A549 (cell line): Measurements from ENCODE around the gene TUG1. TPM values are rescaled to one million over a fixed set of nuclear protein-coding genes. Genes with fewer than 3 reads are reported as not detected.

ENCODE experiments used
- ATAC-seq, 2 experiments: fragments of 200-7000 bp in 1 of 2; fragments of >200 bp in 1 of 2; cut with Nextera tagmentation in 1 of 2; cut with Tn5 transposase in 1 of 2; 3 replicates each; pipeline versions ENCODE4 v1.8.0 to v1.9.1; 2018 to 2020; ENCODE audit warnings: mild to moderate bottlenecking in 1 of 2, moderate library complexity in 1 of 2
- CTCF ChIA-PET: fragments of 300-600 bp; sonication (Branson Sonifier 250); formaldehyde crosslinking; extraction: SDS; loops from one replicate; lab custom pipeline; 2021; ENCODE audit warnings: antibody characterized with exemption, inconsistent platforms; lab: Yijun Ruan, JAX
- POLR2A ChIA-PET: fragments of 350-600 bp; formaldehyde crosslinking; extraction: SDS; loops from one replicate; lab custom pipeline; 2021; ENCODE audit warnings: antibody characterized with exemption, inconsistent platforms; lab: Yijun Ruan, JAX
- DNase-seq, 2 experiments: peaks; one replicate each; pipeline versions ENCODE4 v3.0.0 to v3.0.0-alpha.2; 2011 to 2016; ENCODE audit warnings: low read depth in 1 of 2, low spot score in 1 of 2
- FAIRE-seq: peaks from 2 replicates; lab custom pipeline; 2011; peaks lifted over from hg19 to GRCh38; lab: Jason Lieb, UNC
- H3K27ac ChIP-seq, 2 experiments: fragments of >200 bp; sonication (Bioruptor Twin); formaldehyde crosslinking; 3 replicates each; pipeline ENCODE4 v1.5.1; 2016 to 2017
- H3K4me1 ChIP-seq: fragments of >200 bp; sonication (Bioruptor Twin); formaldehyde crosslinking; 3 replicates; pipeline ENCODE4 v1.6.1; 2016
- H3K4me2 ChIP-seq: fragments of >200 bp; sonication (Bioruptor Twin); formaldehyde crosslinking; 3 replicates; pipeline ENCODE4 v1.6.1; 2016
- H3K4me3 ChIP-seq: fragments of >200 bp; sonication (Bioruptor Twin); formaldehyde crosslinking; 3 replicates; pipeline ENCODE4 v1.5.1; 2016
- H3K9me3 ChIP-seq: fragments of >200 bp; sonication (Bioruptor Twin); formaldehyde crosslinking; 3 replicates; pipeline ENCODE4 v1.6.1; 2016
- CTCF ChIP-seq: fragments of >200 bp; sonication (Bioruptor Twin); formaldehyde crosslinking; IDR thresholded peaks from 3 replicates; pipeline ENCODE4 v1.5.1; 2016
- EHMT2 ChIP-seq: fragments of 200-600 bp; sonication (generic); IDR thresholded peaks from 2 replicates; pipeline ENCODE4 v1.6.1; 2016; ENCODE audit warnings: antibody characterized with exemption, low read depth, mild to moderate bottlenecking, moderate library complexity
- ELK1 ChIP-seq: fragments of 150-350 bp; IDR thresholded peaks from 2 replicates; pipeline ENCODE4 v1.6.1; 2014; ENCODE audit warnings: low read depth, mild to moderate bottlenecking, low read length
- HOXA7 ChIP-seq: fragments of 250-450 bp; sonication (Bioruptor Pico); IDR thresholded peaks from 2 replicates; pipeline ENCODE4 v1.5.0; 2020; ENCODE audit warnings: mild to moderate bottlenecking, moderate library complexity
- HOXB5 ChIP-seq: fragments of 250-450 bp; sonication (Bioruptor Pico); IDR thresholded peaks from 2 replicates; pipeline ENCODE4 v1.5.0; 2020; ENCODE audit warnings: mild to moderate bottlenecking, moderate library complexity
- KDM5A ChIP-seq: fragments of 200-600 bp; sonication (generic); IDR thresholded peaks from 2 replicates; pipeline ENCODE4 v1.6.1; 2016; ENCODE audit warnings: antibody characterized with exemption, mild to moderate bottlenecking
- MAFK ChIP-seq: fragments of 450-650 bp; IDR thresholded peaks from 2 replicates; pipeline ENCODE4 v1.6.1; 2014; ENCODE audit not compliant: partially characterized antibody
- MAZ ChIP-seq: fragments of 150-350 bp; IDR thresholded peaks from 2 replicates; pipeline ENCODE4 v1.6.1; 2014; ENCODE audit warnings: antibody characterized with exemption, low read depth, low read length, borderline replicate concordance
- NFE2L2 ChIP-seq: fragments of 150-350 bp; conservative IDR thresholded peaks from 2 replicates; pipeline ENCODE4 v1.6.1; 2014; ENCODE audit warnings: low read length
- PHF8 ChIP-seq: fragments of 200-600 bp; sonication (generic); IDR thresholded peaks from 2 replicates; pipeline ENCODE4 v1.6.1; 2016; ENCODE audit warnings: low read depth, mild to moderate bottlenecking, antibody characterized with exemption, moderate library complexity, borderline replicate concordance
- POLR2AphosphoS2 ChIP-seq: conservative IDR thresholded peaks from 2 replicates; pipeline ENCODE4 v1.6.1; 2012; ENCODE audit warnings: low read length, improper control_type of control experiment, inconsistent platforms
- RAD21 ChIP-seq, 2 experiments: fragments of >200 bp in 1 of 2; sonication (Bioruptor Twin) in 1 of 2; formaldehyde crosslinking in 1 of 2; IDR thresholded peaks in 1 of 2; conservative IDR thresholded peaks in 1 of 2; 2 replicates in 1 of 2; 3 replicates in 1 of 2; pipeline ENCODE4 v1.6.1; 2012 to 2018; ENCODE audit warnings: inconsistent platforms in 1 of 2
- RFX5 ChIP-seq: fragments of 450-650 bp; IDR thresholded peaks from 2 replicates; pipeline ENCODE4 v1.7.1; 2014; ENCODE audit warnings: antibody characterized with exemption, mild to moderate bottlenecking, moderate library complexity
- SMC3 ChIP-seq: fragments of >200 bp; sonication (Bioruptor Twin); formaldehyde crosslinking; IDR thresholded peaks from 3 replicates; pipeline ENCODE4 v1.6.1; 2018; ENCODE audit warnings: inconsistent platforms
- ZC3H11A ChIP-seq: fragments of 450-650 bp; IDR thresholded peaks from 2 replicates; pipeline ENCODE4 v1.6.1; 2014; ENCODE audit warnings: antibody characterized with exemption, mild to moderate bottlenecking
- ZFP36 ChIP-seq: fragments of 450-650 bp; IDR thresholded peaks from 2 replicates; pipeline ENCODE4 v1.6.1; 2014; ENCODE audit warnings: borderline replicate concordance; ENCODE audit not compliant: partially characterized antibody
- WGBS: methylation state at CpG from one replicate; pipeline ENCODE4 v1.1.6; 2017; ENCODE audit errors: missing lambda C conversion rate; 5-methylcytosine and 5-hydroxymethylcytosine counted together
- polyA plus RNA-seq, 4 experiments: library from polyadenylated mRNA; depleted of rRNA in 3 of 4; stranded (reverse); fragments of >200 nt; fragmentation: RNase III in 1 of 4; extraction: RNeasy Plus Mini Kit Qiagen cat#74134 plus additional on column Dnase treatment in 1 of 4; gene quantifications; 2 replicates in 3 of 4; 3 replicates in 1 of 4; pipeline ENCODE4 v1.2.3, GENCODE V29; 2011 to 2017
- TF ChIP-seq, protein P1 (sequence below): fragments of 250-450 bp; sonication (Bioruptor Pico); IDR thresholded peaks from 2 replicates; pipeline ENCODE4 v1.5.0; 2020; ENCODE audit warnings: low read depth, mild to moderate bottlenecking, moderate library complexity
- TF ChIP-seq, protein P2 (sequence below): IDR thresholded peaks from 2 replicates; pipeline ENCODE4 v1.6.1; 2012; ENCODE audit warnings: low read depth, borderline replicate concordance
- TF ChIP-seq, protein P3 (sequence below): IDR thresholded peaks from 2 replicates; pipeline ENCODE4 v1.6.1; 2012

The TUG1 gene
- polyA plus RNA-seq, 2 of the 4 experiments (the other 2 are of a cell fraction) = 29.9 to 104 TPM

DNA sequence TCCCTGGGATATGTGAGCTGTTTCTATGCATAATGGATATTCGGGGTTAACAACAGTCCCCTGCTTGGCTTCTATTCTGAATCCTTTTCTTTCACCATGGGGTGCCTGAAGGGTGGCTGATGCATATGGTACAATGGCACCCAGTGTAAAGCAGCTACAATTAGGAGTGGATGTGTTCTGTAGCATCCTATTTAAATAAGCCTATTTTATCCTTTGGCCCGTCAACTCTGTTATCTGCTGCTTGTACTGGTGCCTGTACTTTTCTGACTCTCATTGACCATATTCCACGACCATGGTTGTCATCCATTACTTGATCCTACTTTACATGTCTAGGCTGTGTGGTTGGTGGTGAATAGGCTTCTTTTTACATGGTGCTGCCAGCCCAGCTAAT, 1.3 kb downstream of the TUG1 start (continued):
- TF ChIP-seq, protein P1, sequence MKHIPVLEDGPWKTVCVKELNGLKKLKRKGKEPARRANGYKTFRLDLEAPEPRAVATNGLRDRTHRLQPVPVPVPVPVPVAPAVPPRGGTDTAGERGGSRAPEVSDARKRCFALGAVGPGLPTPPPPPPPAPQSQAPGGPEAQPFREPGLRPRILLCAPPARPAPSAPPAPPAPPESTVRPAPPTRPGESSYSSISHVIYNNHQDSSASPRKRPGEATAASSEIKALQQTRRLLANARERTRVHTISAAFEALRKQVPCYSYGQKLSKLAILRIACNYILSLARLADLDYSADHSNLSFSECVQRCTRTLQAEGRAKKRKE (CRISPR knock-in tag) = no peak
- no peak for TF ChIP-seq EHMT2
- no peak for TF ChIP-seq RFX5
- no peak for TF ChIP-seq CTCF
- no peak for TF ChIP-seq HOXB5
- TF ChIP-seq MAZ = no peak
- TF ChIP-seq MAFK = no peak
- TF ChIP-seq NFE2L2 = no peak
- no peak for TF ChIP-seq POLR2AphosphoS2
- no peak for TF ChIP-seq ZC3H11A
- TF ChIP-seq RAD21 (conservative IDR thresholded peaks at IDR 0.05 in 1 of 2, IDR thresholded peaks at IDR 0.05 in 1 of 2) = no peak

DNA sequence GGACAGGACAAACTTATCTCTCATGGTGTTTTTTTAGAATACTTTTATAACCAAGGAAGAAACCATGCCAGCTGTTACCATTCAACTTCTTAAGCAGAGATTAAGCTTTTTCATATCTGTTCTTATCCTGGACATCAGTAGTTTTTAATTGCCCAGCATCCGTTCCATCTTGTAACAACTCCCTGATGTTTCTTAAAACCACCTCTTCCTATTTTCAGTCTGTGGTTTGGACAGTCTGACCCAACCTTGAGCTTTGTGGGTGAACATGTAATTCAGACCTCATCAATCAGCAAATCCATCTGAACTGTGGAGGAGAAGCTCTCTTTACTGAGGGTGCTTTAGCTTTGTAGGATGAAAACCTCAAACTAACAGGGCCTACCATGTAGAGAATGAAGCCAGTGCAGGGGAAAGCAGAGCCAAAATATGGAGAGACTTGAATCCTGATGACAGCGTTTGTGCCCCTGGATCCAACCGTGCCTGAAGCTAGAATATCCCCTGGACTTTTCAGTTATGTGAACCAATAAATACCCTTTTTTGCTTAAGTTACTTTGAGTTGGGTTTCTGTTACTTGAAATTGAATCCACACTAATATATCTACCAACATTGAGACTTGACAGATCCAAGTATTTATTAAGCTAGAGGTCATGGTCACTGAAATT, 9.4 kb downstream of the TUG1 start:
- no peak overlapping the region for H3K27ac ChIP-seq
- no peak overlapping the region for H3K4me2 ChIP-seq
- H3K4me1 ChIP-seq = no peaks in the 10 kb centered on the region
- TF ChIP-seq, protein P2, sequence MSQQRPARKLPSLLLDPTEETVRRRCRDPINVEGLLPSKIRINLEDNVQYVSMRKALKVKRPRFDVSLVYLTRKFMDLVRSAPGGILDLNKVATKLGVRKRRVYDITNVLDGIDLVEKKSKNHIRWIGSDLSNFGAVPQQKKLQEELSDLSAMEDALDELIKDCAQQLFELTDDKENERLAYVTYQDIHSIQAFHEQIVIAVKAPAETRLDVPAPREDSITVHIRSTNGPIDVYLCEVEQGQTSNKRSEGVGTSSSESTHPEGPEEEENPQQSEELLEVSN = no peak
- TF ChIP-seq ELK1 = no peak
- TF ChIP-seq ZFP36 = no peak
- no peak for TF ChIP-seq HOXA7 (CRISPR knock-in tag)
- TF ChIP-seq SMC3 = no peak
- TF ChIP-seq, protein P3, sequence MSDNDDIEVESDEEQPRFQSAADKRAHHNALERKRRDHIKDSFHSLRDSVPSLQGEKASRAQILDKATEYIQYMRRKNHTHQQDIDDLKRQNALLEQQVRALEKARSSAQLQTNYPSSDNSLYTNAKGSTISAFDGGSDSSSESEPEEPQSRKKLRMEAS = no peak
- TF ChIP-seq KDM5A = no peak
- peaks cover 58% of the 10 kb centered on the region for H3K9me3 ChIP-seq
- DNase-seq (no peak), ATAC-seq (no peak), FAIRE-seq (no peak)
- WGBS = 98% methylated on average over 3 of the region's 3 CpGs
- ChIA-PET CTCF (interaction anchor here (1.1 to 1.7 kb wide), 4 partner anchors 10 to 106 kb away, joined by 4 to 5 read pairs (median 4); partner anchors contain the start of genes MORC2 and TUG1), POLR2A (interaction anchor here (1.6 kb wide), 1 partner anchor 9 kb away, joined by 11 read pairs; the partner anchor contains the start of genes MORC2 and TUG1)
- no peak overlapping the region for H3K4me3 ChIP-seq

- Histone ChIP-seq H3K9me3 (peaks cover 43% of the 10 kb centered on the region), H3K4me1 (no peaks in the 10 kb centered on the region), H3K4me2 (no peak overlapping the region), H3K4me3 (no peak overlapping the region), H3K27ac (no peak overlapping the region)
- POLR2A ChIA-PET = no interaction called here
- TF ChIP-seq EHMT2 (no peak), PHF8 (no peak), HOXA7 (CRISPR knock-in tag) (no peak)
- WGBS = 93% methylated on average over 3 of the region's 3 CpGs
- DNase-seq (no peak), ATAC-seq (no peak), FAIRE-seq (no peak)
- CTCF ChIA-PET = interaction anchor here (1.3 to 1.7 kb wide), 2 partner anchors 11 to 14 kb away, joined by 4 to 5 read pairs; partner anchors contain the start of genes MORC2 and TUG1
Observed at GRCh38 chr22:30979932-30980331, 10.9 kb downstream of the TUG1 start.
